IMR-90 (cell line): ENCODE measurements around the gene TSC2. TPM values are rescaled to one million over a fixed set of nuclear protein-coding genes. Genes with fewer than 3 reads are reported as not detected.
"Not testable (repeated sequence)": the region's sequence is repeated elsewhere in the genome, so short reads cannot be mapped to it uniquely, and the experiment has no call there.

Source experiments
- ATAC-seq: fragments of 200-7000 bp; cut with Tn5 transposase; 2 replicates; pipeline ENCODE4 v1.9.1; 2020; ENCODE audit warnings: low read depth, mild to moderate bottlenecking, moderate library complexity
- BruUV-seq: library from RNA; stranded (reverse); fragments of 400-500 nt; replicated peaks from 2 replicates; lab custom pipeline; 2021; lab: Mats Ljungman, UMichigan
- CTCF ChIA-PET: fragments of 300-600 bp; formaldehyde crosslinking; extraction: SDS; loops from one replicate; lab custom pipeline; 2021; ENCODE audit warnings: antibody characterized with exemption; lab: Yijun Ruan, JAX
- POLR2A ChIA-PET: fragments of 300-600 bp; sonication (Branson Sonifier 250); formaldehyde crosslinking; loops from one replicate; lab custom pipeline; 2022; ENCODE audit warnings: antibody characterized with exemption; ENCODE audit not compliant: unreplicated experiment; lab: Charles Lee
- DNase-seq: peaks from one replicate; pipeline ENCODE4 v3.0.0; 2013
- H2AFZ ChIP-seq: replicated peaks from 2 replicates; pipeline ENCODE3; 2013; ENCODE audit warnings: low read length, mild to moderate bottlenecking; ENCODE audit not compliant: poor library complexity
- H2AK5ac ChIP-seq: 2 replicates; pipeline ENCODE4 v1.6.1; 2013; ENCODE audit warnings: low read depth, low read length, inconsistent platforms
- H2AK9ac ChIP-seq: replicated peaks from 2 replicates; pipeline ENCODE3; 2013; ENCODE audit warnings: mild to moderate bottlenecking, low read depth, low read length, moderate library complexity; ENCODE audit not compliant: poor library complexity
- H2BK120ac ChIP-seq: 2 replicates; pipeline ENCODE4 v1.6.1; 2013; ENCODE audit warnings: low read depth, low read length, inconsistent platforms
- H2BK15ac ChIP-seq: 3 replicates; pipeline ENCODE4 v1.6.1; 2013; ENCODE audit warnings: low read depth, low read length, inconsistent platforms
- H2BK20ac ChIP-seq: 2 replicates; pipeline ENCODE4 v1.6.1; 2013; ENCODE audit warnings: low read depth, mild to moderate bottlenecking, inconsistent platforms, low read length, moderate library complexity
- H2BK5ac ChIP-seq: 2 replicates; pipeline ENCODE4 v1.6.1; 2013; ENCODE audit warnings: mild to moderate bottlenecking, low read depth, low read length, inconsistent platforms; ENCODE audit not compliant: poor library complexity, severe bottlenecking
- H3K14ac ChIP-seq: replicated peaks from 2 replicates; pipeline ENCODE4 v1.6.1; 2013; ENCODE audit warnings: low read depth, low read length, inconsistent platforms
- H3K18ac ChIP-seq: 2 replicates; pipeline ENCODE4 v1.6.1; 2013; ENCODE audit warnings: low read depth, low read length, control low read depth
- H3K23ac ChIP-seq: 2 replicates; pipeline ENCODE4 v1.6.1; 2013; ENCODE audit warnings: low read depth, low read length, inconsistent platforms
- H3K27ac ChIP-seq: 2 replicates; pipeline ENCODE4 v1.5.1; 2013; ENCODE audit warnings: mild to moderate bottlenecking, control low read depth, low read length; ENCODE audit not compliant: insufficient read depth
- H3K27me3 ChIP-seq: 2 replicates; pipeline ENCODE4 v1.6.1; 2013; ENCODE audit warnings: low read length; ENCODE audit not compliant: control insufficient read depth, insufficient read depth
- H3K36me3 ChIP-seq: 2 replicates; pipeline ENCODE4 v1.6.1; 2013; ENCODE audit warnings: low read length, mixed read lengths; ENCODE audit not compliant: control insufficient read depth, insufficient read depth
- H3K4ac ChIP-seq: 2 replicates; pipeline ENCODE4 v1.6.1; 2013; ENCODE audit warnings: low read depth, low read length, inconsistent platforms
- H3K4me1 ChIP-seq: 2 replicates; pipeline ENCODE4 v1.6.1; 2013; ENCODE audit warnings: low read length, mixed read lengths; ENCODE audit not compliant: control insufficient read depth, insufficient read depth
- H3K4me2 ChIP-seq: 2 replicates; pipeline ENCODE4 v1.6.1; 2013; ENCODE audit warnings: low read depth, mild to moderate bottlenecking, control low read depth, low read length, moderate library complexity
- H3K4me3 ChIP-seq: 2 replicates; pipeline ENCODE4 v1.5.1; 2013; ENCODE audit warnings: low read depth, mild to moderate bottlenecking, control low read depth, low read length, moderate library complexity; ENCODE audit not compliant: insufficient read depth
- H3K56ac ChIP-seq: 2 replicates; pipeline ENCODE4 v1.6.1; 2013; ENCODE audit warnings: low read length, inconsistent platforms; ENCODE audit not compliant: insufficient read depth; ENCODE audit errors: extremely low read depth
- H3K79me1 ChIP-seq, 2 experiments: 2 replicates each; pipeline ENCODE4 v1.6.1; 2013; ENCODE audit warnings: low read length in 2 of 2, inconsistent platforms in 1 of 2, low read depth in 1 of 2
- H3K9ac ChIP-seq: 2 replicates; pipeline ENCODE4 v1.6.1; 2013; ENCODE audit warnings: low read depth, low read length, control low read depth
- H3K9me1 ChIP-seq: 2 replicates; pipeline ENCODE4 v1.6.1; 2013; ENCODE audit warnings: low read length, inconsistent platforms; ENCODE audit not compliant: insufficient read depth
- H3K9me3 ChIP-seq: 2 replicates; pipeline ENCODE4 v1.6.1; 2013; ENCODE audit warnings: low read length; ENCODE audit not compliant: control insufficient read depth, insufficient read depth
- H4K20me1 ChIP-seq: 2 replicates; pipeline ENCODE4 v1.6.1; 2013; ENCODE audit warnings: low read length, inconsistent platforms; ENCODE audit not compliant: insufficient read depth
- H4K5ac ChIP-seq: 2 replicates; pipeline ENCODE4 v1.6.1; 2013; ENCODE audit warnings: mild to moderate bottlenecking, low read depth, low read length, control low read depth
- H4K8ac ChIP-seq, 2 experiments: 2 replicates each; pipeline ENCODE4 v1.6.1; 2013; ENCODE audit warnings: low read depth in 2 of 2, low read length in 2 of 2, control low read depth in 1 of 2, inconsistent platforms in 1 of 2
- H4K91ac ChIP-seq: 2 replicates; pipeline ENCODE4 v1.6.1; 2013; ENCODE audit warnings: low read depth, low read length, inconsistent platforms; ENCODE audit not compliant: insufficient read depth
- WGBS, 2 experiments: methylation state at CpG; one replicate each; pipeline versions ENCODE4 v1.1.5 to v1.1.7; 2013; ENCODE audit warnings: missing lambda C conversion rate in 2 of 2; ENCODE audit not compliant: insufficient read length in 1 of 2; ENCODE audit errors: extremely low coverage in 2 of 2; 5-methylcytosine and 5-hydroxymethylcytosine counted together
- dilution Hi-C: fragments of 300-500 bp; cut with HindIII; formaldehyde crosslinking; loops from one replicate; pipeline ENCODE4 v1.14.3; 2018; ENCODE audit warnings: low sequenced_read_pairs; ENCODE audit not compliant: unreplicated experiment
- in situ Hi-C: fragments of 300-500 bp; cut with MboI; formaldehyde crosslinking; loops from 3 replicates; pipeline ENCODE4 v1.14.3; 2019; ENCODE audit warnings: low sequenced_read_pairs, inconsistent platforms, mixed read lengths
- intact Hi-C: fragments of 100-400 bp; cut with micrococcal nuclease; formaldehyde crosslinking; loops from 2 replicates; pipeline ENCODE4 v1.10.0; 2022
- polyA plus RNA-seq, 3 experiments: library from polyadenylated mRNA; depleted of rRNA; stranded (reverse); fragments of >200 nt; gene quantifications; 2 replicates each; pipeline ENCODE4 v1.2.3, GENCODE V29; 2012; ENCODE audit warnings: low replicate concordance in 1 of 3
- total RNA-seq: library from RNA; depleted of rRNA; stranded (reverse); fragments of >200 nt; gene quantifications from 2 replicates; pipeline ENCODE4 v1.2.3, GENCODE V29; 2012

Gene TSC2
- total and polyA plus RNA-seq, 2 of the 4 experiments (the other 2 are of a cell fraction), result 31.4 to 88.6 TPM

- H4K8ac ChIP-seq, result peak overlapping the region; percentile 80 to 100
- peaks cover 19 to 75% of the 10 kb centered on the region in 2 experiments; a peak in 3 of 4 replicates for H3K79me1 ChIP-seq
- peaks cover 55% of the 10 kb centered on the region for H3K4me1 ChIP-seq
- H3K9me1 ChIP-seq, result peaks cover 15% of the 10 kb centered on the region
- H3K9me3 ChIP-seq, H3K27me3 ChIP-seq, BruUV-seq, dilution Hi-C loops, H4K20me1 ChIP-seq, in situ Hi-C loops, intact Hi-C loops: not testable (repeated sequence)
- H2AFZ ChIP-seq, result peak overlapping the region; percentile 83
- H3K4ac ChIP-seq, result peak overlapping the region; percentile 99
- peak overlapping the region; percentile 98 for H3K23ac ChIP-seq
- H2BK5ac ChIP-seq, result peak overlapping the region; percentile 98
- H2BK120ac ChIP-seq, result peak overlapping the region; percentile 97
- H3K27ac ChIP-seq, result peak overlapping the region; percentile 100
- H2AK5ac ChIP-seq, result peak overlapping the region; percentile 99
- ChIA-PET POLR2A (interaction anchor here (1.2 kb wide), 1 partner anchor 11 kb away, joined by 6 read pairs; no protein-coding TSS in a partner anchor), CTCF (interaction anchor here (0.8 kb wide), 1 partner anchor 106 kb away, joined by 3 read pairs; no protein-coding TSS in a partner anchor)
- H2AK9ac ChIP-seq, result peak overlapping the region; percentile 100
- 46% methylated on average over 3 of the region's 32 CpGs; no CpG with 5 or more reads in 1 of the 2 experiments for WGBS, 2 experiments
- DNase-seq, result peak; percentile 48
- H3K36me3 ChIP-seq, result peaks cover 46% of the 10 kb centered on the region
- peak overlapping the region; percentile 100; the same call in 2 of the 3 replicates for H2BK15ac ChIP-seq
- H4K91ac ChIP-seq, result peak overlapping the region; percentile 100
- H3K4me3 ChIP-seq, result peak overlapping the region; percentile 25; the same call in 1 of the 2 replicates
- H3K56ac ChIP-seq, result peak overlapping the region; percentile 98
- H3K14ac ChIP-seq, result peak overlapping the region; percentile 97
- H3K4me2 ChIP-seq, result peak overlapping the region; percentile 73
- peak overlapping the region; percentile 90 for H3K18ac ChIP-seq
- peak overlapping the region; percentile 94 for H2BK20ac ChIP-seq
- H3K9ac ChIP-seq, result peak overlapping the region; percentile 74
- ATAC-seq, result peak; percentile 7
- H4K5ac ChIP-seq, result peak overlapping the region; percentile 88
These were observed 13.7 kb upstream of the TSC2 start for GRCh38 chr16:2033909-2034695.
